HepG2 (cell line): ENCODE results near the gene DENND1C. TPM values are rescaled to one million over a fixed set of nuclear protein-coding genes. Genes with fewer than 3 reads are reported as not detected.

Source experiments
- ARID4A ChIP-seq: sonication (generic); formaldehyde crosslinking; IDR thresholded peaks from 2 replicates; pipeline ENCODE4 v1.5.0; 2020; ENCODE audit warnings: mild to moderate bottlenecking, missing genetic modification reagents, borderline replicate concordance
- FOXA3 ChIP-seq: IDR thresholded peaks from 2 replicates; pipeline ENCODE4 v1.6.1; 2016; ENCODE audit warnings: missing genetic modification reagents, missing compliant biosample characterization
- FOXC1 ChIP-seq: sonication (generic); formaldehyde crosslinking; IDR thresholded peaks from 2 replicates; pipeline ENCODE4 v1.8.0; 2022; ENCODE audit warnings: mild to moderate bottlenecking, missing genetic modification reagents, borderline replicate concordance
- IKZF5 ChIP-seq: IDR thresholded peaks from 2 replicates; pipeline ENCODE4 v1.6.1; 2018; ENCODE audit warnings: missing genetic modification reagents, mild to moderate bottlenecking, missing compliant biosample characterization
- JUNB ChIP-seq: sonication (generic); formaldehyde crosslinking; IDR thresholded peaks from 2 replicates; pipeline ENCODE4 v1.8.0; 2022; ENCODE audit warnings: missing genetic modification reagents, mild to moderate bottlenecking, borderline replicate concordance
- KAT8 ChIP-seq: IDR thresholded peaks from 2 replicates; pipeline ENCODE4 v1.6.1; 2016; ENCODE audit warnings: missing genetic modification reagents, missing compliant biosample characterization
- KLF12 ChIP-seq: sonication (generic); formaldehyde crosslinking; IDR thresholded peaks from 2 replicates; pipeline ENCODE4 v1.4.0; 2020; ENCODE audit warnings: missing genetic modification reagents, borderline replicate concordance
- MAFF ChIP-seq: IDR thresholded peaks from 2 replicates; pipeline ENCODE4 v1.6.1; 2011; ENCODE audit warnings: low read depth, low read length, improper control_type of control experiment
- NAIF1 ChIP-seq: sonication (generic); formaldehyde crosslinking; IDR thresholded peaks from 2 replicates; pipeline ENCODE4 v1.5.0; 2020; ENCODE audit warnings: mild to moderate bottlenecking, missing genetic modification reagents, borderline replicate concordance
- SPEN ChIP-seq: sonication (generic); formaldehyde crosslinking; IDR thresholded peaks from 2 replicates; pipeline ENCODE4 v1.5.1; 2020; ENCODE audit warnings: low read depth, mild to moderate bottlenecking, missing genetic modification reagents
- TFE3 ChIP-seq: IDR thresholded peaks from 2 replicates; pipeline ENCODE4 v1.6.1; 2016
- ZGPAT ChIP-seq: IDR thresholded peaks from 2 replicates; pipeline ENCODE4 v1.6.1; 2016; ENCODE audit warnings: mild to moderate bottlenecking
- ZNF207 ChIP-seq: fragments of 450-650 bp; IDR thresholded peaks from 2 replicates; pipeline ENCODE4 v1.6.1; 2016; ENCODE audit warnings: antibody characterized with exemption, borderline replicate concordance
- ZNF512 ChIP-seq: sonication (generic); formaldehyde crosslinking; IDR thresholded peaks from 2 replicates; pipeline ENCODE4 v1.4.0; 2020; ENCODE audit warnings: mild to moderate bottlenecking, missing genetic modification reagents
- ZNF549 ChIP-seq: sonication (generic); formaldehyde crosslinking; IDR thresholded peaks from 2 replicates; pipeline ENCODE4 v1.5.0; 2020; ENCODE audit warnings: missing genetic modification reagents
- ZNF619 ChIP-seq: sonication (generic); formaldehyde crosslinking; IDR thresholded peaks from 2 replicates; pipeline ENCODE4 v1.4.0; 2020; ENCODE audit warnings: mild to moderate bottlenecking, missing genetic modification reagents
- ZNF784 ChIP-seq: sonication (generic); formaldehyde crosslinking; IDR thresholded peaks from 2 replicates; pipeline ENCODE4 v1.5.1; 2020; ENCODE audit warnings: missing genetic modification reagents, mild to moderate bottlenecking, borderline replicate concordance
- polyA plus RNA-seq, 8 experiments: library from polyadenylated mRNA; depleted of rRNA in 3 of 8; stranded (reverse) in 7 of 8; unstranded in 1 of 8; fragments of >200 nt; fragmentation: Illumina TruSeq in 4 of 8; extraction: Trizol in 4 of 8; gene quantifications; 2 replicates each; pipeline versions ENCODE4 v1.2.1 to v1.2.3, GENCODE V29; 2011 to 2016; ENCODE audit warnings: low read depth in 4 of 8, missing spikeins in 1 of 8, mixed read lengths in 1 of 8; ENCODE audit not compliant: insufficient read depth in 1 of 8
- total RNA-seq, 5 experiments: library from RNA; depleted of rRNA; stranded (reverse); fragments of >200 nt; fragmentation: Illumina TruSeq; extraction: Trizol; gene quantifications; 2 replicates each; pipeline ENCODE4 v1.2.3, GENCODE V29; 2016; ENCODE audit warnings: low read depth in 1 of 5

The DENND1C gene
- total and polyA plus RNA-seq, 2 of the 13 experiments (the other 11 are each of a cell fraction or from before 2014, with no cell fraction given) = 0.04 to 0.73 TPM

GRCh38 chr19:6530386-6531162, 49.0 kb upstream of the DENND1C start, which contains the start of gene TNFSF9 (continued):
- TF ChIP-seq ZNF512 (CRISPR knock-in tag) = peak; percentile 95
- TF ChIP-seq IKZF5 (CRISPR knock-in tag) = no peak
- no peak for TF ChIP-seq SPEN (CRISPR knock-in tag)
- TF ChIP-seq FOXA3 (CRISPR knock-in tag) = peak; percentile 20; the same call in 1 of the 2 replicates
- peak; percentile 62 for TF ChIP-seq ZNF784 (CRISPR knock-in tag)
- TF ChIP-seq MAFF = no peak
- no peak for TF ChIP-seq FOXC1
- TF ChIP-seq KAT8 (CRISPR knock-in tag) = peak; percentile 35; the same call in 1 of the 2 replicates
- no peak for TF ChIP-seq ZNF207
- 0 out of 2 replicates have a peak, but pooled peaks have one; percentile 21 for TF ChIP-seq ZNF619 (CRISPR knock-in tag)
- peak; percentile 48 for TF ChIP-seq TFE3
- TF ChIP-seq ZGPAT (CRISPR knock-in tag) = 0 out of 2 replicates have a peak, but pooled peaks have one; percentile 30
- TF ChIP-seq JUNB (CRISPR knock-in tag) = peak; percentile 19; the same call in 1 of the 2 replicates
- no peak for TF ChIP-seq ZNF549 (CRISPR knock-in tag)
- TF ChIP-seq NAIF1 = no peak
- peak; percentile 33; the same call in 1 of the 2 replicates for TF ChIP-seq ARID4A (CRISPR knock-in tag)
- TF ChIP-seq KLF12 (CRISPR knock-in tag) = 0 out of 2 replicates have a peak, but pooled peaks have one; percentile 36
